H1 (cell line): Measurements from ENCODE around the gene TMEM117. TPM values are rescaled to one million over a fixed set of nuclear protein-coding genes. Genes with fewer than 3 reads are reported as not detected.
A peak's percentile ranks its signal among the peaks of the same experiment; 100 is the strongest.

Source experiments
- CTCF ChIA-PET: fragments of 300-600 bp; sonication (Branson Sonifier 250); formaldehyde crosslinking; loops from one replicate; lab custom pipeline; 2021; ENCODE audit not compliant: partially characterized antibody; lab: Charles Lee
- POLR2A ChIA-PET: fragments of 300-600 bp; sonication (Branson Sonifier 250); formaldehyde crosslinking; loops from one replicate; lab custom pipeline; 2021; ENCODE audit warnings: inconsistent platforms; ENCODE audit not compliant: partially characterized antibody; lab: Charles Lee
- DNase-seq, 2 experiments: peaks; one replicate each; pipeline versions ENCODE4 v3.0.0 to v3.0.0-alpha.2; 2010 to 2022; ENCODE audit warnings: low spot score in 2 of 2, low read depth in 1 of 2, mixed read lengths in 1 of 2
- FAIRE-seq: peaks from 2 replicates; lab custom pipeline; 2011; peaks lifted over from hg19 to GRCh38; lab: Jason Lieb, UNC
- H2AFZ ChIP-seq: 2 replicates; pipeline ENCODE4 v1.8.1; 2012; ENCODE audit warnings: low read length, inconsistent platforms
- H2AK5ac ChIP-seq: 2 replicates; pipeline ENCODE4 v1.6.1; 2013; ENCODE audit warnings: low read depth, low read length
- H2BK120ac ChIP-seq: replicated peaks from 2 replicates; pipeline ENCODE3; 2013; ENCODE audit warnings: low read depth, low read length, inconsistent platforms
- H2BK12ac ChIP-seq: 2 replicates; pipeline ENCODE4 v1.6.1; 2013; ENCODE audit warnings: low read depth, low read length
- H2BK15ac ChIP-seq: 2 replicates; pipeline ENCODE4 v1.6.1; 2013; ENCODE audit warnings: low read length
- H2BK20ac ChIP-seq: 2 replicates; pipeline ENCODE4 v1.6.1; 2013; ENCODE audit warnings: low read length
- H2BK5ac ChIP-seq: 2 replicates; pipeline ENCODE4 v1.6.1; 2013; ENCODE audit warnings: low read depth, low read length
- H3K14ac ChIP-seq: 2 replicates; pipeline ENCODE4 v1.6.1; 2013; ENCODE audit warnings: inconsistent platforms; ENCODE audit not compliant: insufficient read length
- H3K18ac ChIP-seq: 2 replicates; pipeline ENCODE4 v1.6.1; 2013; ENCODE audit warnings: low read length; ENCODE audit errors: extremely low read depth
- H3K23ac ChIP-seq: 2 replicates; pipeline ENCODE4 v1.6.1; 2013; ENCODE audit warnings: inconsistent platforms; ENCODE audit not compliant: insufficient read length
- H3K23me2 ChIP-seq: 2 replicates; pipeline ENCODE4 v1.6.1; 2013; ENCODE audit warnings: low read depth, low read length
- H3K27ac ChIP-seq: 2 replicates; pipeline ENCODE4 v1.6.1; 2011; ENCODE audit warnings: low read depth, low read length, inconsistent platforms
- H3K27me3 ChIP-seq, 4 experiments: replicated peaks in 1 of 4; 1 replicate in 1 of 4; 2 replicates in 3 of 4; pipeline versions ENCODE4 v1.6.1 to v1.8.1; 2011 to 2013; ENCODE audit warnings: low read length in 3 of 4, mild to moderate bottlenecking in 3 of 4, inconsistent platforms in 2 of 4, mixed read lengths in 2 of 4, moderate library complexity in 1 of 4; ENCODE audit not compliant: control insufficient read depth in 3 of 4, insufficient read depth in 3 of 4; ENCODE audit errors: extremely low read depth in 1 of 4
- H3K36me3 ChIP-seq, 4 experiments: 2 replicates each; pipeline versions ENCODE4 v1.6.1 to v1.8.1; 2011 to 2013; ENCODE audit warnings: mild to moderate bottlenecking in 4 of 4, low read length in 3 of 4, moderate library complexity in 2 of 4, control low read depth in 1 of 4, inconsistent platforms in 1 of 4; ENCODE audit not compliant: insufficient read depth in 4 of 4, control insufficient read depth in 2 of 4
- H3K4ac ChIP-seq: replicated peaks from 2 replicates; pipeline ENCODE3; 2013; ENCODE audit warnings: low read length, low read depth, mixed read lengths, inconsistent platforms; ENCODE audit not compliant: insufficient read length
- H3K4me1 ChIP-seq, 4 experiments: replicated peaks in 1 of 4; 1 replicate in 1 of 4; 2 replicates in 3 of 4; pipeline versions ENCODE4 v1.6.1 to v1.8.1; 2011 to 2013; ENCODE audit warnings: low read length in 3 of 4, inconsistent platforms in 2 of 4, mixed read lengths in 1 of 4; ENCODE audit not compliant: insufficient read depth in 4 of 4, control insufficient read depth in 3 of 4
- H3K4me2 ChIP-seq, 2 experiments: 2 replicates each; pipeline versions ENCODE4 v1.6.1 to v1.8.1; 2011 to 2013; ENCODE audit warnings: low read depth in 2 of 2, low read length in 2 of 2, control low read depth in 1 of 2, inconsistent platforms in 1 of 2, mild to moderate bottlenecking in 1 of 2; ENCODE audit not compliant: insufficient read depth in 1 of 2
- H3K4me3 ChIP-seq, 4 experiments: fragments of 200-600, 300-600 bp in 1 of 4; sonication (generic), shearing (Covaris generic), sonication (Bioruptor Twin) in 1 of 4; 2 replicates each; pipeline versions ENCODE4 v1.5.1 to v1.8.1; 2011 to 2016; ENCODE audit warnings: low read length in 4 of 4, low read depth in 3 of 4, control low read depth in 2 of 4, inconsistent platforms in 2 of 4, mild to moderate bottlenecking in 2 of 4, mixed read lengths in 1 of 4, moderate library complexity in 1 of 4; ENCODE audit not compliant: insufficient read depth in 2 of 4; ENCODE audit errors: extremely low read depth in 1 of 4
- H3K56ac ChIP-seq: replicated peaks from 2 replicates; pipeline ENCODE3; 2013; ENCODE audit warnings: low read depth, mild to moderate bottlenecking, mixed read lengths, low read length, inconsistent platforms; ENCODE audit not compliant: insufficient read length
- H3K79me1 ChIP-seq: 2 replicates; pipeline ENCODE4 v1.6.1; 2013; ENCODE audit warnings: low read depth, low read length, control low read depth
- H3K79me2 ChIP-seq, 2 experiments: 2 replicates each; pipeline versions ENCODE4 v1.6.1 to v1.8.1; 2012 to 2013; ENCODE audit warnings: low read length in 2 of 2, mild to moderate bottlenecking in 2 of 2, inconsistent platforms in 1 of 2; ENCODE audit not compliant: insufficient read depth in 2 of 2, control insufficient read depth in 1 of 2
- H3K9ac ChIP-seq, 4 experiments: replicated peaks in 1 of 4; 1 replicate in 1 of 4; 2 replicates in 3 of 4; pipeline versions ENCODE4 v1.6.1 to v1.8.1; 2011 to 2013; ENCODE audit warnings: low read depth in 3 of 4, low read length in 3 of 4, control low read depth in 2 of 4, mild to moderate bottlenecking in 2 of 4, moderate library complexity in 2 of 4, inconsistent platforms in 1 of 4; ENCODE audit errors: extremely low read depth in 1 of 4
- H3K9me3 ChIP-seq, 2 experiments: 2 replicates each; pipeline versions ENCODE4 v1.6.1 to v1.8.1; 2012 to 2013; ENCODE audit warnings: mild to moderate bottlenecking in 2 of 2, moderate library complexity in 2 of 2, control low read depth in 1 of 2, inconsistent platforms in 1 of 2, low read depth in 1 of 2, low read length in 1 of 2, mixed read lengths in 1 of 2; ENCODE audit not compliant: insufficient read depth in 2 of 2
- H4K20me1 ChIP-seq, 2 experiments: replicated peaks in 1 of 2; 2 replicates each; pipeline versions ENCODE3 to v1.8.1; 2011 to 2013; ENCODE audit warnings: inconsistent platforms in 2 of 2, low read length in 2 of 2, mild to moderate bottlenecking in 1 of 2; ENCODE audit not compliant: insufficient read depth in 2 of 2, control insufficient read depth in 1 of 2
- H4K5ac ChIP-seq: 2 replicates; pipeline ENCODE4 v1.6.1; 2013; ENCODE audit warnings: low read length, low read depth, mixed read lengths, inconsistent platforms; ENCODE audit not compliant: insufficient read length
- H4K8ac ChIP-seq: 2 replicates; pipeline ENCODE4 v1.8.0; 2013; ENCODE audit warnings: mild to moderate bottlenecking, moderate library complexity, low read length, inconsistent platforms; ENCODE audit not compliant: insufficient read depth; ENCODE audit errors: extremely low read depth
- H4K91ac ChIP-seq: replicated peaks from 2 replicates; pipeline ENCODE3; 2013; ENCODE audit warnings: low read length, mixed read lengths, inconsistent platforms; ENCODE audit not compliant: insufficient read length
- CBX5 ChIP-seq: fragments of 300-800, 300-1000 bp; sonication (generic); IDR thresholded peaks from 2 replicates; pipeline ENCODE4 v1.7.1; 2016; ENCODE audit warnings: antibody characterized with exemption, low read length, low read depth
- E2F6 ChIP-seq: IDR thresholded peaks from 2 replicates; pipeline ENCODE4 v1.6.1; 2012; ENCODE audit warnings: inconsistent platforms
- HDAC6 ChIP-seq: IDR thresholded peaks from one replicate; pipeline ENCODE4 v1.7.1; 2012; ENCODE audit warnings: low read depth, mild to moderate bottlenecking, inconsistent platforms, low read length, moderate library complexity
- JUND ChIP-seq: IDR thresholded peaks from 2 replicates; pipeline ENCODE4 v1.6.1; 2011; ENCODE audit warnings: mild to moderate bottlenecking, improper control_type of control experiment, low read length
- SP4 ChIP-seq: IDR thresholded peaks from 2 replicates; pipeline ENCODE4 v1.6.1; 2012; ENCODE audit warnings: low read length, inconsistent platforms
- TEAD4 ChIP-seq: IDR thresholded peaks from 2 replicates; pipeline ENCODE4 v1.6.1; 2012; ENCODE audit warnings: low read depth, low read length, inconsistent platforms, mixed read lengths
- ZNF274 ChIP-seq: IDR thresholded peaks from 2 replicates; pipeline ENCODE4 v1.7.0; 2012; ENCODE audit warnings: low read length, borderline replicate concordance; ENCODE audit errors: extremely low read depth
- WGBS, 2 experiments: shearing (Covaris generic) in 1 of 2; methylation state at CpG; one replicate each; pipeline versions ENCODE4 v1.1.6 to v1.1.7; 2013 to 2015; ENCODE audit warnings: low lambda C conversion rate in 2 of 2, mixed read lengths in 2 of 2, inconsistent platforms in 1 of 2, low coverage in 1 of 2, missing lambda C conversion rate in 1 of 2; ENCODE audit not compliant: insufficient replicate concordance in 2 of 2, insufficient coverage in 1 of 2, insufficient read length in 1 of 2; ENCODE audit errors: extremely low coverage in 1 of 2, missing lambda C conversion rate in 1 of 2; 5-methylcytosine and 5-hydroxymethylcytosine counted together
- polyA plus RNA-seq, 7 experiments: library from polyadenylated mRNA; depleted of rRNA in 3 of 7; stranded (reverse) in 5 of 7; unstranded in 2 of 7; fragments of >200 nt in 5 of 7; fragments of 200-250 nt in 2 of 7; gene quantifications; 1 replicate in 5 of 7; 2 replicates in 1 of 7; 4 replicates in 1 of 7; pipeline versions ENCODE4 v1.2.1 to v1.2.3, GENCODE V29; 2011 to 2013; ENCODE audit warnings: missing spikeins in 2 of 7, mixed read lengths in 2 of 7
- total RNA-seq: library from RNA; stranded (reverse); fragmentation: NEBNext Ultra II Directional; extraction: Animal tissue kit (Norgen Biotek cat#: 25700); gene quantifications from 2 replicates; pipeline ENCODE4 v1.2.1, GENCODE V29; 2021

TMEM117 gene
- total and polyA plus RNA-seq, 2 of the 8 experiments (the other 6 are each of a cell fraction or from before 2014, with no cell fraction given) = 0.80 to 1.4 TPM

DNA sequence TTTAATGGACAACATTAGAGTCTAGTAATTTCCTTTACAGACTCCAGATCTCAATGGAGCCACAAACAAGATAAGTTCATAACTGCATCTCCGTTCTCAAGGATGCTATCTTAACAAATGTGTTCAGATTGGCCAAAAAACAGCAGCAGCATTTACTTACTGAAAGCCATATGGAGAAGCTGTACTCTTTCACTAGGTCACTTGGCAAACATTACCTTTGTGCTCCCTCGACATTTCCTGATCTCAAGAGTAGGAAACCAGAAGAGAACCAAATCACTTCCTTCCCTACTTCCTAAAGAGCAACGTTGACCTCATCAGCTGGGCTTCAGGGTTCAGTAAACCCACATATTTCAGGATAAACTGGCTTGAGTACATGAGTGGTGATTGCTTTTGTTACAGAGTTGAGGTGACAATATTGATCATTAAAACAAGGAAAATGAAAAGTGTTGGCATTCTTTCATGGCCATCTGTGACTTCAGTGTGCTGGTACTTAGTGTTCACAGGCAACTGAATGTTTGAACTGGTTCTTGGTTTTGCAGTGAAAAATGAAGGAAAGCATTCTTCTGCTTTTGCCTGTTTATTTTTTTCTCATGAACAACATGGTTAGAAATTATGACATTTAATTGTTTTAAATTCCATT lies 449.6 kb downstream of the TMEM117 start:
- POLR2A ChIA-PET = no interaction called here
- CTCF ChIA-PET = no interaction called here

More for the DNA sequence above, 449.6 kb downstream of the TMEM117 start:
- no peak overlapping the region for H3K4me3 ChIP-seq
- no peaks in the 10 kb centered on the region for H4K20me1 ChIP-seq
- no peak overlapping the region for H2BK15ac ChIP-seq
- no peak overlapping the region for H3K18ac ChIP-seq
- H3K9ac ChIP-seq = no peak overlapping the region
- H2BK5ac ChIP-seq = no peak overlapping the region
- H2AK5ac ChIP-seq = no peak overlapping the region
- H3K4me1 ChIP-seq = no peaks in the 10 kb centered on the region
- H3K56ac ChIP-seq = no peak overlapping the region
- H2BK120ac ChIP-seq = no peak overlapping the region
- no peaks in the 10 kb centered on the region for H3K79me1 ChIP-seq
- 0 out of 2 replicates have a peak overlapping the region, but pooled peaks have one; percentile 14 for H2AFZ ChIP-seq
- no peak overlapping the region for H4K91ac ChIP-seq
- TF ChIP-seq TEAD4 (no peak), JUND (no peak), ZNF274 (no peak), SP4 (no peak), E2F6 (no peak), HDAC6 (no peak), CBX5 (no peak)
- TF ChIP-seq, all 59 proteins: peak for 0
- H3K9me3 ChIP-seq = no peaks in the 10 kb centered on the region
- WGBS, 2 experiments = 83% methylated on average over 3 of the region's 3 CpGs; no CpG with 5 or more reads in 1 of the 2 experiments
- no peak overlapping the region for H3K23ac ChIP-seq
- no peaks in the 10 kb centered on the region for H3K79me2 ChIP-seq
- H3K27me3 ChIP-seq = no peaks in the 10 kb centered on the region
- H3K4me2 ChIP-seq = no peak overlapping the region
- H2BK12ac ChIP-seq = no peak overlapping the region
- H2BK20ac ChIP-seq = no peak overlapping the region
- H3K36me3 ChIP-seq = no peaks in the 10 kb centered on the region
- no peak overlapping the region for H3K14ac ChIP-seq
- no peak overlapping the region for H4K8ac ChIP-seq
- no peak overlapping the region for H4K5ac ChIP-seq
- H3K23me2 ChIP-seq = no peaks in the 10 kb centered on the region
- no peak overlapping the region for H3K27ac ChIP-seq
- FAIRE-seq (no peak), DNase-seq (no peak)
- H3K4ac ChIP-seq = no peak overlapping the region
